WTC11 (cell line): ENCODE data around the gene TEKT1. TPM values are rescaled to one million over a fixed set of nuclear protein-coding genes. Genes with fewer than 3 reads are reported as not detected.

ENCODE experiments used
- ATAC-seq: fragments of 200-7000 bp; cut with Tn5 transposase; 2 replicates; pipeline ENCODE4 v1.10.0; 2021; ENCODE audit warnings: mild to moderate bottlenecking, moderate library complexity
- CTCF ChIA-PET: fragments of 300-600 bp; sonication (Branson Sonifier 250); formaldehyde crosslinking; loops from one replicate; lab custom pipeline; 2021; ENCODE audit warnings: antibody characterized with exemption; lab: Charles Lee
- POLR2A ChIA-PET: fragments of 350-600 bp; sonication (Branson Sonifier 250); formaldehyde crosslinking; loops from one replicate; lab custom pipeline; 2021; ENCODE audit warnings: antibody characterized with exemption; lab: Charles Lee
- DNase-seq: peaks from one replicate; pipeline ENCODE4 v3.0.0; 2021; ENCODE audit warnings: low spot score
- H3K27ac Mint-ChIP-seq: 2 replicates; pipeline ENCODE4 v1.8.0; 2021; ENCODE audit warnings: mixed read lengths
- H3K27me3 Mint-ChIP-seq: 2 replicates; pipeline ENCODE4 v1.8.0; 2021; ENCODE audit warnings: low read depth, mild to moderate bottlenecking, moderate library complexity, mixed read lengths
- H3K36me3 Mint-ChIP-seq: 2 replicates; pipeline ENCODE4 v1.8.0; 2021; ENCODE audit warnings: mixed read lengths
- H3K4me1 Mint-ChIP-seq: 2 replicates; pipeline ENCODE4 v1.8.0; 2022; ENCODE audit warnings: mixed read lengths
- H3K4me3 Mint-ChIP-seq: 2 replicates; pipeline ENCODE4 v1.8.0; 2021; ENCODE audit warnings: mild to moderate bottlenecking, moderate library complexity, mixed read lengths
- H3K9me3 Mint-ChIP-seq: 2 replicates; pipeline ENCODE4 v1.8.0; 2021; ENCODE audit warnings: mixed read lengths
- ATF1 ChIP-seq: sonication (generic); formaldehyde crosslinking; IDR thresholded peaks from 2 replicates; pipeline ENCODE4 v1.8.1; 2023; ENCODE audit warnings: mild to moderate bottlenecking, moderate library complexity, missing genetic modification reagents
- FOXJ3 ChIP-seq: sonication (generic); formaldehyde crosslinking; IDR thresholded peaks from 2 replicates; pipeline ENCODE4 v1.9.0; 2021; ENCODE audit warnings: missing genetic modification reagents, mild to moderate bottlenecking, borderline replicate concordance
- GRHL2 ChIP-seq: fragments of 250-450 bp; sonication (Bioruptor Pico); IDR thresholded peaks from 2 replicates; pipeline ENCODE4 v1.8.0; 2022; ENCODE audit warnings: mild to moderate bottlenecking, moderate library complexity; ENCODE audit not compliant: insufficient replicate concordance, severe bottlenecking
- GTF2I ChIP-seq: fragments of 250-450 bp; sonication (Bioruptor Pico); conservative IDR thresholded peaks from 2 replicates; pipeline ENCODE4 v1.4.0; 2021; ENCODE audit warnings: mild to moderate bottlenecking
- IRF2 ChIP-seq: sonication (generic); formaldehyde crosslinking; IDR thresholded peaks from 2 replicates; pipeline ENCODE4 v1.8.0; 2022; ENCODE audit warnings: low read depth, missing genetic modification reagents, borderline replicate concordance
- JUN ChIP-seq: sonication (generic); formaldehyde crosslinking; IDR thresholded peaks from 2 replicates; pipeline ENCODE4 v1.8.0; 2023; ENCODE audit warnings: mild to moderate bottlenecking, missing genetic modification reagents
- NFATC4 ChIP-seq: fragments of 250-450 bp; sonication (Bioruptor Pico); IDR thresholded peaks from 2 replicates; pipeline ENCODE4 v1.9.0; 2021; ENCODE audit warnings: mild to moderate bottlenecking
- NR1H2 ChIP-seq: sonication (generic); formaldehyde crosslinking; IDR thresholded peaks from 2 replicates; pipeline ENCODE4 v1.9.0; 2021; ENCODE audit warnings: mild to moderate bottlenecking, moderate library complexity, missing genetic modification reagents
- NR2C2 ChIP-seq: sonication (generic); formaldehyde crosslinking; IDR thresholded peaks from 2 replicates; pipeline ENCODE4 v1.8.0; 2022; ENCODE audit warnings: mild to moderate bottlenecking, missing genetic modification reagents
- OVOL2 ChIP-seq: fragments of 250-450 bp; sonication (Bioruptor Pico); IDR thresholded peaks from 2 replicates; pipeline ENCODE4 v1.9.0; 2021; ENCODE audit warnings: mild to moderate bottlenecking, borderline replicate concordance
- RELA ChIP-seq: sonication (generic); formaldehyde crosslinking; IDR thresholded peaks from 2 replicates; pipeline ENCODE4 v1.8.1; 2022; ENCODE audit warnings: missing genetic modification reagents, mild to moderate bottlenecking, borderline replicate concordance
- RORB ChIP-seq: fragments of 250-450 bp; sonication (Bioruptor Pico); IDR thresholded peaks from 2 replicates; pipeline ENCODE4 v1.9.0; 2021; ENCODE audit warnings: mild to moderate bottlenecking
- SMAD3 ChIP-seq: sonication (generic); formaldehyde crosslinking; IDR thresholded peaks from 2 replicates; pipeline ENCODE4 v1.8.0; 2022; ENCODE audit warnings: missing genetic modification reagents, mild to moderate bottlenecking, borderline replicate concordance
- SMAD4 ChIP-seq: sonication (generic); formaldehyde crosslinking; IDR thresholded peaks from 2 replicates; pipeline ENCODE4 v1.8.0; 2022; ENCODE audit warnings: mild to moderate bottlenecking, missing genetic modification reagents
- SOX15 ChIP-seq: fragments of 250-450 bp; sonication (Bioruptor Pico); IDR thresholded peaks from 2 replicates; pipeline ENCODE4 v1.9.0; 2021; ENCODE audit warnings: mild to moderate bottlenecking
- SP1 ChIP-seq: sonication (generic); formaldehyde crosslinking; conservative IDR thresholded peaks from 2 replicates; pipeline ENCODE4 v1.8.1; 2022; ENCODE audit warnings: missing genetic modification reagents
- TCF7 ChIP-seq: sonication (generic); formaldehyde crosslinking; IDR thresholded peaks from 2 replicates; pipeline ENCODE4 v1.8.0; 2022; ENCODE audit warnings: mild to moderate bottlenecking, low read depth, missing genetic modification reagents, moderate library complexity
- ZNF219 ChIP-seq: sonication (generic); formaldehyde crosslinking; IDR thresholded peaks from 2 replicates; pipeline ENCODE4 v1.8.0; 2023; ENCODE audit warnings: missing genetic modification reagents, mild to moderate bottlenecking, borderline replicate concordance
- total RNA-seq: library from RNA; stranded (reverse); gene quantifications from 3 replicates; pipeline ENCODE4 v1.2.3, GENCODE V29; 2021
- TF ChIP-seq, protein P1 (sequence below): sonication (generic); formaldehyde crosslinking; IDR thresholded peaks from 2 replicates; pipeline ENCODE4 v1.8.1; 2023; ENCODE audit warnings: mild to moderate bottlenecking, missing genetic modification reagents, moderate library complexity
- TF ChIP-seq, protein P2 (sequence below): fragments of 250-450 bp; sonication (Bioruptor Pico); IDR thresholded peaks from 2 replicates; pipeline ENCODE4 v1.9.0; 2021; ENCODE audit warnings: mild to moderate bottlenecking
- TF ChIP-seq, protein P3 (sequence below): fragments of 250-450 bp; sonication (Bioruptor Pico); IDR thresholded peaks from 2 replicates; pipeline ENCODE4 v1.9.0; 2021; ENCODE audit warnings: mild to moderate bottlenecking, borderline replicate concordance
- TF ChIP-seq, protein P4 (sequence below): sonication (generic); formaldehyde crosslinking; IDR thresholded peaks from 2 replicates; pipeline ENCODE4 v1.8.1; 2022; ENCODE audit warnings: mild to moderate bottlenecking, missing genetic modification reagents, moderate library complexity, borderline replicate concordance
- TF ChIP-seq, protein P5 (sequence below): sonication (generic); formaldehyde crosslinking; IDR thresholded peaks from 2 replicates; pipeline ENCODE4 v1.8.0; 2022; ENCODE audit warnings: mild to moderate bottlenecking, missing genetic modification reagents
- TF ChIP-seq, protein P6 (sequence below): fragments of 250-450 bp; sonication (Bioruptor Pico); IDR thresholded peaks from 2 replicates; pipeline ENCODE4 v1.9.0; 2021; ENCODE audit warnings: moderate library complexity, mild to moderate bottlenecking, inconsistent platforms, borderline replicate concordance
- TF ChIP-seq, protein P7 (sequence below): sonication (generic); formaldehyde crosslinking; IDR thresholded peaks from 2 replicates; pipeline ENCODE4 v1.8.0; 2022; ENCODE audit warnings: missing genetic modification reagents

TEKT1 gene
- total RNA-seq, 1 experiment from 2014 or later, result 0.37 TPM

DNA sequence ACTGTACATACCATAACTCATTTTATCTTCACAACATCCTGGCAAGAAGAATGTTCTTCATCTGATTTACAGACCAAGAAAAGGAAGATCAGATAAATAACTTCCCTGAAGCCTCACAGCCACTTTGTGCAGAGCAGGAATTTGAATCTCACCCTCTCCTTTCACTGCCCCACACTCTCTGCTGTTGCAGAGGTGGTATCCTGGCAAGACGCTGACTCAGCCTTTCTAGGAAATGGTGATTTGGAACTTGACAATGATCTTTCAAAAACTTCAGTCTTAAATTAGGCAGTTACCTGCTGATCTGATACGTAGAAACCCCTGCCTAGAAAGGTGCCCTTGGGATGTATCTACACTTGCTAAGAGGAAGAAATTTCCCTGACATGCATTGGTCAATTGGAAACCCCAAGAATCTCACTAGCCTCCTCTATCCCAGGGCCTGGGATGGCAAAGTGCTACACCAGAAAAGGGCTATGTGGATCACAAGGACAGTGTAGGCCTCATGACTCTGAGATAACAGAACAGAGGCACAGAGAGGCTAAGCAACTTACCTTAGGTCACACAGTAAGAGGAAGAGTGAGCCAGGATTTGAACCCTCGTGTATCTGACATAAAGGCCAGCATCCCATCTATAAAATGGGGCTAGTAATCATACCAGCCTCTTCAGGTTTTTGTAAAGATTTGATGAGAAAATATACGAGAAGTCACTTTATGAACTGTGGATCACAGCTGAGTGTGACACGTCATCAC, 37.6 kb downstream of the TEKT1 start:
- Mint-ChIP-seq H3K9me3 (no peaks in the 10 kb centered on the region), H3K4me1 (peaks cover 2% of the 10 kb centered on the region; the same call in 1 of the 2 replicates), H3K4me3 (no peak overlapping the region), H3K27ac (no peak overlapping the region), H3K27me3 (peaks cover 12% of the 10 kb centered on the region), H3K36me3 (no peaks in the 10 kb centered on the region)
- TF ChIP-seq, protein P1, sequence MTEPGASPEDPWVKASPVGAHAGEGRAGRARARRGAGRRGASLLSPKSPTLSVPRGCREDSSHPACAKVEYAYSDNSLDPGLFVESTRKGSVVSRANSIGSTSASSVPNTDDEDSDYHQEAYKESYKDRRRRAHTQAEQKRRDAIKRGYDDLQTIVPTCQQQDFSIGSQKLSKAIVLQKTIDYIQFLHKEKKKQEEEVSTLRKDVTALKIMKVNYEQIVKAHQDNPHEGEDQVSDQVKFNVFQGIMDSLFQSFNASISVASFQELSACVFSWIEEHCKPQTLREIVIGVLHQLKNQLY, result no peak
- TF ChIP-seq GRHL2 (CRISPR knock-in tag) (no peak), GTF2I (CRISPR knock-in tag) (no peak), RELA (CRISPR knock-in tag) (no peak), RORB (no peak), FOXJ3 (CRISPR knock-in tag) (no peak), OVOL2 (no peak), NFATC4 (CRISPR knock-in tag) (no peak), ZNF219 (no peak), SP1 (CRISPR knock-in tag) (no peak)
- TF ChIP-seq, protein P2, sequence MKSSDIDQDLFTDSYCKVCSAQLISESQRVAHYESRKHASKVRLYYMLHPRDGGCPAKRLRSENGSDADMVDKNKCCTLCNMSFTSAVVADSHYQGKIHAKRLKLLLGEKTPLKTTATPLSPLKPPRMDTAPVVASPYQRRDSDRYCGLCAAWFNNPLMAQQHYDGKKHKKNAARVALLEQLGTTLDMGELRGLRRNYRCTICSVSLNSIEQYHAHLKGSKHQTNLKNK (CRISPR knock-in tag), result no peak
- TF ChIP-seq, protein P3, sequence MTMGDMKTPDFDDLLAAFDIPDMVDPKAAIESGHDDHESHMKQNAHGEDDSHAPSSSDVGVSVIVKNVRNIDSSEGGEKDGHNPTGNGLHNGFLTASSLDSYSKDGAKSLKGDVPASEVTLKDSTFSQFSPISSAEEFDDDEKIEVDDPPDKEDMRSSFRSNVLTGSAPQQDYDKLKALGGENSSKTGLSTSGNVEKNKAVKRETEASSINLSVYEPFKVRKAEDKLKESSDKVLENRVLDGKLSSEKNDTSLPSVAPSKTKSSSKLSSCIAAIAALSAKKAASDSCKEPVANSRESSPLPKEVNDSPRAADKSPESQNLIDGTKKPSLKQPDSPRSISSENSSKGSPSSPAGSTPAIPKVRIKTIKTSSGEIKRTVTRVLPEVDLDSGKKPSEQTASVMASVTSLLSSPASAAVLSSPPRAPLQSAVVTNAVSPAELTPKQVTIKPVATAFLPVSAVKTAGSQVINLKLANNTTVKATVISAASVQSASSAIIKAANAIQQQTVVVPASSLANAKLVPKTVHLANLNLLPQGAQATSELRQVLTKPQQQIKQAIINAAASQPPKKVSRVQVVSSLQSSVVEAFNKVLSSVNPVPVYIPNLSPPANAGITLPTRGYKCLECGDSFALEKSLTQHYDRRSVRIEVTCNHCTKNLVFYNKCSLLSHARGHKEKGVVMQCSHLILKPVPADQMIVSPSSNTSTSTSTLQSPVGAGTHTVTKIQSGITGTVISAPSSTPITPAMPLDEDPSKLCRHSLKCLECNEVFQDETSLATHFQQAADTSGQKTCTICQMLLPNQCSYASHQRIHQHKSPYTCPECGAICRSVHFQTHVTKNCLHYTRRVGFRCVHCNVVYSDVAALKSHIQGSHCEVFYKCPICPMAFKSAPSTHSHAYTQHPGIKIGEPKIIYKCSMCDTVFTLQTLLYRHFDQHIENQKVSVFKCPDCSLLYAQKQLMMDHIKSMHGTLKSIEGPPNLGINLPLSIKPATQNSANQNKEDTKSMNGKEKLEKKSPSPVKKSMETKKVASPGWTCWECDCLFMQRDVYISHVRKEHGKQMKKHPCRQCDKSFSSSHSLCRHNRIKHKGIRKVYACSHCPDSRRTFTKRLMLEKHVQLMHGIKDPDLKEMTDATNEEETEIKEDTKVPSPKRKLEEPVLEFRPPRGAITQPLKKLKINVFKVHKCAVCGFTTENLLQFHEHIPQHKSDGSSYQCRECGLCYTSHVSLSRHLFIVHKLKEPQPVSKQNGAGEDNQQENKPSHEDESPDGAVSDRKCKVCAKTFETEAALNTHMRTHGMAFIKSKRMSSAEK, result no peak
- ChIA-PET POLR2A (no interaction called here), CTCF (no interaction called here)
- DNase-seq (no peak), ATAC-seq (no peak)

DNA sequence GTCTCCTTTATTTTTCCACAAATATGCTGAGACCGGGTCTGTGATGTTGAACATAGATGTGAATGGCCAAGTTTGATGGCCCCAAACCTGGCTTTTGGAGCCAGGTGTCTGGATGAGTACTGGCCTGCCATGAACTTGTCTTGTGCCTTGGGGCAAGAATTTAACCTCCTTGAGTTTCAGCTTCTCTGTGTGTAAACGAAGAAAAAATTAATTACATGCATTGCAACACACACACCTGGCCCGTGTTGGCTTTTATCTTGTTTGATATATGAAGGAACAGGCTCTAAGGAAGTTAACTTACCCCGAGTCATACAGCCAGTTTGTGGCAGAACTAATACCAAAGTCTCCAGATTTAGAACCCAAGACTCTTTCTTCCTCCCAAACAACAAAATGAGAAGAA, 42.4 kb downstream of the TEKT1 start:
- H3K9me3 Mint-ChIP-seq, result peaks cover 3% of the 10 kb centered on the region; the same call in 1 of the 2 replicates
- POLR2A ChIA-PET, result no interaction called here
- ATAC-seq (no peak), DNase-seq (no peak)
- H3K27ac Mint-ChIP-seq, result no peak overlapping the region
- H3K36me3 Mint-ChIP-seq, result no peaks in the 10 kb centered on the region
- CTCF ChIA-PET, result interaction anchor here (1.0 kb wide), 1 partner anchor 215 kb away, joined by 4 read pairs; no protein-coding TSS in a partner anchor
- peaks cover 17% of the 10 kb centered on the region for H3K27me3 Mint-ChIP-seq
- no peak overlapping the region for H3K4me3 Mint-ChIP-seq
- no peaks in the 10 kb centered on the region for H3K4me1 Mint-ChIP-seq
- TF ChIP-seq, protein P4, sequence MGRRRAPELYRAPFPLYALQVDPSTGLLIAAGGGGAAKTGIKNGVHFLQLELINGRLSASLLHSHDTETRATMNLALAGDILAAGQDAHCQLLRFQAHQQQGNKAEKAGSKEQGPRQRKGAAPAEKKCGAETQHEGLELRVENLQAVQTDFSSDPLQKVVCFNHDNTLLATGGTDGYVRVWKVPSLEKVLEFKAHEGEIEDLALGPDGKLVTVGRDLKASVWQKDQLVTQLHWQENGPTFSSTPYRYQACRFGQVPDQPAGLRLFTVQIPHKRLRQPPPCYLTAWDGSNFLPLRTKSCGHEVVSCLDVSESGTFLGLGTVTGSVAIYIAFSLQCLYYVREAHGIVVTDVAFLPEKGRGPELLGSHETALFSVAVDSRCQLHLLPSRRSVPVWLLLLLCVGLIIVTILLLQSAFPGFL (CRISPR knock-in tag), result no peak
- TF ChIP-seq JUN (CRISPR knock-in tag), result no peak
- TF ChIP-seq, protein P5, sequence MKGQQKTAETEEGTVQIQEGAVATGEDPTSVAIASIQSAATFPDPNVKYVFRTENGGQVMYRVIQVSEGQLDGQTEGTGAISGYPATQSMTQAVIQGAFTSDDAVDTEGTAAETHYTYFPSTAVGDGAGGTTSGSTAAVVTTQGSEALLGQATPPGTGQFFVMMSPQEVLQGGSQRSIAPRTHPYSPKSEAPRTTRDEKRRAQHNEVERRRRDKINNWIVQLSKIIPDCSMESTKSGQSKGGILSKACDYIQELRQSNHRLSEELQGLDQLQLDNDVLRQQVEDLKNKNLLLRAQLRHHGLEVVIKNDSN (CRISPR knock-in tag), result no peak
- TF ChIP-seq IRF2 (CRISPR knock-in tag), result no peak
- no peak for TF ChIP-seq SMAD4 (CRISPR knock-in tag)
- no peak for TF ChIP-seq NR1H2 (CRISPR knock-in tag)
- no peak for TF ChIP-seq TCF7 (CRISPR knock-in tag)
- no peak for TF ChIP-seq NR2C2 (CRISPR knock-in tag)
- TF ChIP-seq ATF1 (CRISPR knock-in tag), result no peak
- TF ChIP-seq SMAD3, result no peak
- TF ChIP-seq, protein P6, sequence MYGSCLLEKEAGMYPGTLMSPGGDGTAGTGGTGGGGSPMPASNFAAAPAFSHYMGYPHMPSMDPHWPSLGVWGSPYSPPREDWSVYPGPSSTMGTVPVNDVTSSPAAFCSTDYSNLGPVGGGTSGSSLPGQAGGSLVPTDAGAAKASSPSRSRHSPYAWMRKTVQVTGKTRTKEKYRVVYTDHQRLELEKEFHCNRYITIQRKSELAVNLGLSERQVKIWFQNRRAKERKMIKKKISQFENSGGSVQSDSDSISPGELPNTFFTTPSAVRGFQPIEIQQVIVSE (CRISPR knock-in tag), result no peak
- TF ChIP-seq, protein P7, sequence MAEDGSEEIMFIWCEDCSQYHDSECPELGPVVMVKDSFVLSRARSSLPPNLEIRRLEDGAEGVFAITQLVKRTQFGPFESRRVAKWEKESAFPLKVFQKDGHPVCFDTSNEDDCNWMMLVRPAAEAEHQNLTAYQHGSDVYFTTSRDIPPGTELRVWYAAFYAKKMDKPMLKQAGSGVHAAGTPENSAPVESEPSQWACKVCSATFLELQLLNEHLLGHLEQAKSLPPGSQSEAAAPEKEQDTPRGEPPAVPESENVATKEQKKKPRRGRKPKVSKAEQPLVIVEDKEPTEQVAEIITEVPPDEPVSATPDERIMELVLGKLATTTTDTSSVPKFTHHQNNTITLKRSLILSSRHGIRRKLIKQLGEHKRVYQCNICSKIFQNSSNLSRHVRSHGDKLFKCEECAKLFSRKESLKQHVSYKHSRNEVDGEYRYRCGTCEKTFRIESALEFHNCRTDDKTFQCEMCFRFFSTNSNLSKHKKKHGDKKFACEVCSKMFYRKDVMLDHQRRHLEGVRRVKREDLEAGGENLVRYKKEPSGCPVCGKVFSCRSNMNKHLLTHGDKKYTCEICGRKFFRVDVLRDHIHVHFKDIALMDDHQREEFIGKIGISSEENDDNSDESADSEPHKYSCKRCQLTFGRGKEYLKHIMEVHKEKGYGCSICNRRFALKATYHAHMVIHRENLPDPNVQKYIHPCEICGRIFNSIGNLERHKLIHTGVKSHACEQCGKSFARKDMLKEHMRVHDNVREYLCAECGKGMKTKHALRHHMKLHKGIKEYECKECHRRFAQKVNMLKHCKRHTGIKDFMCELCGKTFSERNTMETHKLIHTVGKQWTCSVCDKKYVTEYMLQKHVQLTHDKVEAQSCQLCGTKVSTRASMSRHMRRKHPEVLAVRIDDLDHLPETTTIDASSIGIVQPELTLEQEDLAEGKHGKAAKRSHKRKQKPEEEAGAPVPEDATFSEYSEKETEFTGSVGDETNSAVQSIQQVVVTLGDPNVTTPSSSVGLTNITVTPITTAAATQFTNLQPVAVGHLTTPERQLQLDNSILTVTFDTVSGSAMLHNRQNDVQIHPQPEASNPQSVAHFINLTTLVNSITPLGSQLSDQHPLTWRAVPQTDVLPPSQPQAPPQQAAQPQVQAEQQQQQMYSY (CRISPR knock-in tag), result no peak
- TF ChIP-seq SOX15 (CRISPR knock-in tag), result no peak
